ENCODE measurements around the gene ASIC4. TPM values are rescaled to one million over a fixed set of nuclear protein-coding genes. Genes with fewer than 3 reads are reported as not detected.

The ASIC4 gene
- total RNA-seq, 3 donors from 2014 or later (not counting 1 experiment from before 2014, with no cell fraction given), result 0.12 to 0.20 TPM; not detected in 1

GRCh38 chr2:219560037-219560892 lies 46.0 kb downstream of the ASIC4 start:
- no peaks in the 10 kb centered on the region for H3K9me3 Mint-ChIP-seq
- 62% methylated on average over 5 of the region's 8 CpGs for WGBS (ENCODE audit: insufficient coverage)
- DNase-seq (peak in 1 of 2 donors; percentile 62), ATAC-seq (peak; percentile 43 to 75 (median 71))
- H3K27me3 Mint-ChIP-seq (ENCODE audit: low read depth in 2 of 2), result peaks cover 7 to 17% of the 10 kb centered on the region in 2 donors
- H3K4me1 Mint-ChIP-seq, result no peaks in the 10 kb centered on the region
- TF ChIP-seq CTCF (IDR thresholded peaks at IDR 0.05), result peak; percentile 73
- Histone ChIP-seq H3K4me1 (ENCODE audit: control insufficient read depth, insufficient read depth, low read length) (no peaks in the 10 kb centered on the region), H3K4me3 (ENCODE audit: low read length) (no peak overlapping the region), H3K36me3 (ENCODE audit: control insufficient read depth, insufficient read depth, low read length) (no peaks in the 10 kb centered on the region), H3K9me3 (ENCODE audit: control insufficient read depth, insufficient read depth, low read length) (no peaks in the 10 kb centered on the region), H3K27ac (ENCODE audit: low read length) (no peak overlapping the region), H3K27me3 (ENCODE audit: control insufficient read depth, insufficient read depth, low read length) (no peaks in the 10 kb centered on the region)
- intact Hi-C loops (cut with micrococcal nuclease), result loop anchor here (1.0 kb wide), 1 partner anchor 19 kb away; no protein-coding TSS in a partner anchor
- no peak overlapping the region for H3K27ac Mint-ChIP-seq
- no peaks in the 10 kb centered on the region for H3K36me3 Mint-ChIP-seq
- no peak overlapping the region for H3K4me3 Mint-ChIP-seq

GRCh38 chr2:219560893-219561178 lies 46.6 kb downstream of the ASIC4 start:
- no peak overlapping the region for H3K4me3 Mint-ChIP-seq

GRCh38 chr2:219561179-219562048 lies 47.1 kb downstream of the ASIC4 start:
- H3K4me1 Mint-ChIP-seq, result no peaks in the 10 kb centered on the region
- WGBS (ENCODE audit: insufficient coverage), result 91% methylated on average over 24 of the region's 24 CpGs

More at GRCh38 chr2:219560893-219561178, 46.6 kb downstream of the ASIC4 start:
- Mint-ChIP-seq H3K27me3 (ENCODE audit: low read depth in 2 of 2) (peaks cover 7 to 17% of the 10 kb centered on the region in 2 donors), H3K9me3 (no peaks in the 10 kb centered on the region), H3K36me3 (no peaks in the 10 kb centered on the region), H3K27ac (no peak overlapping the region), H3K4me1 (no peaks in the 10 kb centered on the region)
- Histone ChIP-seq H3K4me3 (ENCODE audit: low read length) (no peak overlapping the region), H3K27me3 (ENCODE audit: control insufficient read depth, insufficient read depth, low read length) (no peaks in the 10 kb centered on the region), H3K9me3 (ENCODE audit: control insufficient read depth, insufficient read depth, low read length) (no peaks in the 10 kb centered on the region), H3K36me3 (ENCODE audit: control insufficient read depth, insufficient read depth, low read length) (no peaks in the 10 kb centered on the region), H3K4me1 (ENCODE audit: control insufficient read depth, insufficient read depth, low read length) (no peaks in the 10 kb centered on the region), H3K27ac (ENCODE audit: low read length) (no peak overlapping the region)
- no peak for DNase-seq
- TF ChIP-seq CTCF (IDR thresholded peaks at IDR 0.05), result no peak
- ATAC-seq, result no peak
- intact Hi-C loops (cut with micrococcal nuclease), result loop anchor here (1.0 kb wide), 1 partner anchor 20 kb away; no protein-coding TSS in a partner anchor
- 69% methylated on average over 3 of the region's 3 CpGs for WGBS (ENCODE audit: insufficient coverage)

More at GRCh38 chr2:219561179-219562048, 47.1 kb downstream of the ASIC4 start:
- no peak for TF ChIP-seq CTCF (IDR thresholded peaks at IDR 0.05)
- H3K4me3 ChIP-seq (ENCODE audit: low read length), result no peak overlapping the region
- Mint-ChIP-seq H3K27me3 (ENCODE audit: low read depth in 2 of 2) (peaks cover 8 to 17% of the 10 kb centered on the region in 2 donors), H3K27ac (no peak overlapping the region), H3K36me3 (no peaks in the 10 kb centered on the region), H3K4me3 (no peak overlapping the region), H3K9me3 (no peaks in the 10 kb centered on the region)
- no peaks in the 10 kb centered on the region for H3K9me3 ChIP-seq (ENCODE audit: control insufficient read depth, insufficient read depth, low read length)
- no peaks in the 10 kb centered on the region for H3K4me1 ChIP-seq (ENCODE audit: control insufficient read depth, insufficient read depth, low read length)
- DNase-seq, result no peak
- intact Hi-C loops (cut with micrococcal nuclease), result no loop called here
- no peak for ATAC-seq
- H3K27me3 ChIP-seq (ENCODE audit: control insufficient read depth, insufficient read depth, low read length), result no peaks in the 10 kb centered on the region
- H3K36me3 ChIP-seq (ENCODE audit: control insufficient read depth, insufficient read depth, low read length), result no peaks in the 10 kb centered on the region
- H3K27ac ChIP-seq (ENCODE audit: low read length), result no peak overlapping the region
